HG03558 (cell line): ENCODE measurements around the gene PAXX.

Experiments
- ATAC-seq: cut with Tn5 transposase; IDR thresholded peaks from one replicate; pipeline ENCODE4 v1.9.1; 2021; ENCODE audit warnings: moderate number of reproducible peaks; ENCODE audit not compliant: unreplicated experiment; ENCODE audit errors: extremely low read depth

The PAXX gene

GRCh38 chr9:136952876-136953770 is 39.1 kb upstream of the PAXX start:
- ATAC-seq = no peak

- ATAC-seq = no peak
These were observed 38.4 kb upstream of the PAXX start for GRCh38 chr9:136953771-136954269.

DNA sequence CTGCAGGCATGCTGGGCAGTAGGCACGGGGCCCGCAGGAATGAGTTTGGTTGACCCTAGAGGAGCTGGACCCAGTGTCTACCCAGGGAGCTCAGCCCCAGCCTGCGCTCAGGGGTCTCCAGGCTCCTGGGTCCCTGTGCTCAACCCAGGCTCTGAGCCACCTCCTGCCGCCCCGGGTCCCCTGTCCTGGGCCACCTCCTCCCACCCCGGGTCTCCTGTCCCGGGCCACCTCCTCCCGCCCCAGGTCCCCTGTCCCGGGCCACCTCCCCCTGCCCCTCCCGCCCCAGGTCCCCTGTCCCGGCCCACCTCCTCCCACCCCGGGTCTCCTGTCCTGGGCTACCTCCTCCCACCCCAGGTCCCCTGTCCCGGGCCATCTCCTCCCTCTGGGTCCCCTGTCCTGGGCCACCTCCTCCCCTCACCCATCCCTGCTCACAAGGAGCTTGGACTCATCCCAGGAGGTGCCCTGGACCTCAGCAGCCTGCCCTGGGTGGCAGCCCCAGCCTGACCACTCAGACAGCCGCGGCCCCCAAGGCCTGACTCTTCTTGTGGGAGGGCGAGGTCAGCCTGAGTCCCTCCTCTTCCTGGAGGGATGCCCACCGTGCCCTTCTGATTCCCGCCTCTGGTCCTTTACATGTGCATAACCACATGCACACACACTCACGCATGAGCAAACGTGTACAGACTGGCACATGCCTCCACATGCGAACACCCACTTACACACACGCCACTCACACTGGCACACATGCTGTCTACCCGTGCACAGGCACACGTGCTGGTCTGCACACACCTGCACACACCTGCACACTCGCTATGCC is 37.7 kb upstream of the PAXX start:
- ATAC-seq = no peak

- ATAC-seq = no peak
These were observed 36.9 kb upstream of the PAXX start for GRCh38 chr9:136955202-136955942.

GRCh38 chr9:136955943-136956335 is 36.3 kb upstream of the PAXX start:
- ATAC-seq = no peak

DNA sequence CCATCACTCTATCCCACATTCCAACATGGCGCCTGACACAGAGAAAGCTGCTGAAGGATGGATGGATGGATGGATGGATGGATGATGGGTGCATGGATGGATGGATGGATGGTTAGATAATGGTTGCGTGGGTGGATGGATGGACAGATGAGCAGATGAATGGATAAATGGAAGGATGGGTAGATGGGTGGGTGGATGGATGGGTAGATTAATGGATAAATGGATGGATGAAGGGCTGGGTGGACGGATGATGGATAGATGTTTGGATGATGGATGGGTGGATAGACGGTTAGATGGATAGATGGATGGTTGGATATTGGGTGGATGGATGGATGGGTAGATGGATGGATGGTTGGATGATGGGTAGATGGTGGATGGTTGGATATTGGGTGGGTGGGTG is 35.6 kb upstream of the PAXX start:
- no peak for ATAC-seq

GRCh38 chr9:136957461-136957860 is 34.8 kb upstream of the PAXX start:
- no peak for ATAC-seq

GRCh38 chr9:136957901-136958300 is 34.3 kb upstream of the PAXX start:
- ATAC-seq = no peak

DNA sequence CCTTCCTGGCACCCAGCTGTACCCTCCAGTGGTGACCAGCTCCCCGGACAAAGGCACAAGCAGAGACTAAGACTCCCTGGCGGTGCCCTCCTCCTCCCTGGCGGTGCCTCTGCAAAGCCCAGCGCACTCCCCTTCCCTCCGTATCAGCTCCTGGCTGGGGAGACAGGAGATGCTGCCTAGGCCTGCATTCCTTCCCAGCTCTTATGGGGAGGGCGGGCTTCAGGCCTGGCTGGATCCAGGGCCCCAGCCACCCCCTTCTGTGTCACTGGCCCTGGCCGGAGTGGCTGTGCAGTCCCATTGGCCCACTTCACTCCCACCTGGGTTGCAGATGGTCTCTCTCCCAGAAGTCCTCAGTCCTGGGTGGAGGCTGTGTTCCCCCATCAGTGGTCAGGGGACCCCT is 33.7 kb upstream of the PAXX start:
- no peak for ATAC-seq

DNA sequence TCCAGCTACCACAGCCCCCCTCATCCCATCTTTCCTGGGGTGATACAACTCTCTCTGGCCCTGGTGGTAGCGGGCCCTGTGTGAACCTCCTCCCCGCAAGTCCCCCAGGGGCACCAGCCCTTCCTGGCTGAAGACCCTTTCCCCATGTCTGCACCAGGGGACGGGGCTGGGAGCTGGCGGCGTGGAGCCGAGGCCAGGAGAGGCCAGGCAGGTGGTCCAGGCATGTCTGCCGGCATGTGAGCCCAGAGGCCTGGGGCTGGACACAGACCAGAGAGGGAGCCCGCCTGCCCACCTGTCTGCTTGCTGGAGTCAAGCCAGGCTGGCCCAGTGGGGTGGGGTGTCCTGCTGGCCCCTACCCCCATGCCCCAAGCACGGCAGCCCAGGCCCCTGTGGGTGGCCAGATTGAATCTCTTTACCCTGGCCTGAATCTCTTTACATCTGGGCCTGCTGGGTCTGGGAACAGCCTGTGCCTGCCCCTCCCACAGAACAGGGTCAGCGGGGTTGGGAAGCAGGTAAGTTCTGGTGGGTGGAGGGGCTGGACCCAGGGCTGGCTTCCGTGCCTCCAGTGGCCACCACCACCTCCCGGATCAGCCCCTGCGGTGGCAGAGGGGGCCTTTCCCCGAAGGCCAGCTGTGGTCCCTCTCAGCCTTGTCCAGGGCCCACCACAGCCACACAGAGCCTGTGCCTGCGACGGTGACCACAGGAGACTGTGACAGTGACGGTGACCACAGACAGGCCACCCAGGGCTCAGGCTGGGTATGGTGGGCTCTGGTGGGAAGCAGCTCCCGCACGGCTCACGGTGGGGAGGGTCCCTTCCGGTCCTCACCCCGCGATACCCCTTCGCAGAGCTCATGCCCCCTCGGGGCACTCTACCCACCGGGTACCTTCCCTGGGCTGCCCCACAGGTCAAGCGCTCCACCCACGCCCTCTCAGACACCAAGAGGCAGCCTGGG is 33.0 kb upstream of the PAXX start:
- ATAC-seq = no peak

DNA sequence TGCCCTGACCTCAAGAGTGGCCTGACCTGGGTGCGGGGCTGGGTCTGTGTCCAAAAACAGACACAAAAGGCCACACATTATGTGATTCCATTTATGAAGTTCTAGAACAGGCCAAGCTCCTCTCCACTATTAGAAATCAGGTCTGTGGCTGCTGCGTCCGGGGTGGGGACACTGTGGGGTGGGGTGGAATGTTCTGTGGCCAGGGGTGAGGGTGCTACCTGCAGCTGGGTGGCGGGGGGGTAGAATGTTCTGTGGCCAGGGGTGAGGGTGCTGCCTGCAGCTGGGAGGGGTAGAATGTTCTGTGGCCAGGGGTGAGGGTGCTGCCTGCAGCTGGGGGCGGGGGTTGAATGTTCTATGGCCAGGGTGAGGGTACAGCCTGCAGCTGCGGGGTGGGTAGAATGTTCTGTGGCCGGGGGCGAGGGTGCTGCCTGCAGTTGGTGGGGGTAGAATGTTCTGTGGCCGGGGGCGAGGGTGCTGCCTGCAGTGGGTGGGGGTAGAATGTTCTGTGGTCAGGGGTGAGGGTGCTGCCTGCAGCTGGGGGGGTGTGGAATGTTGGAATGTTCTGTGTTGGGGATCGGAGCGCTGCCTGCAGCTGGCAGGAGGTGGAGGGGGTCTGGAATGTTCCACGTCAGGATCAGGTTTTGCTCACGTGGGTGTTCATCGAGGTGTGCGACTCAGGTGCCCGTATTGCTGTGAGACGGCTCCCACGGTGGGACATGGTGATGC is 31.8 kb upstream of the PAXX start:
- no peak for ATAC-seq

DNA sequence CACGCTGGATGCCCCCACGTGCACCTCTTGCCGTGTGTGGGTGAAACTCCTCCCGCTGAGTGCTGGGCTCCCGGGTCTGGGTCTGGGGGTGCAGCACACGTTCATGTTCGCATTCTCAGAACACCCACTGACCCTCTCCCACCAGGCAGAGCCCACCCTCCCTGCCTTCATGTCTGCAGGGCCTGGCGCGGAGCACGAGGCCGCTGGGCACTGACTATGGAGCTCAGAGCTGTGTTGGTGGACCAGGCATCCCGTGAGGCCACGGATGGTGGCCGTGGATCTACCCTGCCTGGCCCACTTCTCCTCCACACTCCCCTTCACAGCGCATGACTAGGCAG is 31.3 kb upstream of the PAXX start:
- no peak for ATAC-seq

GRCh38 chr9:136961279-136962065 is 30.8 kb upstream of the PAXX start:
- ATAC-seq = no peak

DNA sequence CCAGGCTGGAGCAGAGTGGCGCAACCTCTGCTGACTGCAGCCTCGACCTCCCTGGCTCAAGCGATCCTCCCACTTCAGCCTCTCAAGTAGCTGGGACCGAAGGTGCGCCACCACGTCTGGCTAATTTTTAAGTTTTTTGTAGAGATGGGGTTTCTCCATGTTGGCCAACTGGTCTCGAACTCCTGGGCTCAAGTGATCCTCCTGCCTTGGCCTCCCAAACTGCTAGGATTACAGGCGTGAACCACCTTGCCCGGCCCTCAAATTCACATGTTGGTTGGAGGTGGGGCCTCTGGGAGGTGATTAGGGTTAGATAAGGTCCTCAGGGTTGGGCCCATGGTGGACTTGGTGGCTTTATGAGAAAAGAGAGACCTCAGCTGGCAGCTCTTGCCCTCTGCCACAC is 30.1 kb upstream of the PAXX start:
- no peak for ATAC-seq

DNA sequence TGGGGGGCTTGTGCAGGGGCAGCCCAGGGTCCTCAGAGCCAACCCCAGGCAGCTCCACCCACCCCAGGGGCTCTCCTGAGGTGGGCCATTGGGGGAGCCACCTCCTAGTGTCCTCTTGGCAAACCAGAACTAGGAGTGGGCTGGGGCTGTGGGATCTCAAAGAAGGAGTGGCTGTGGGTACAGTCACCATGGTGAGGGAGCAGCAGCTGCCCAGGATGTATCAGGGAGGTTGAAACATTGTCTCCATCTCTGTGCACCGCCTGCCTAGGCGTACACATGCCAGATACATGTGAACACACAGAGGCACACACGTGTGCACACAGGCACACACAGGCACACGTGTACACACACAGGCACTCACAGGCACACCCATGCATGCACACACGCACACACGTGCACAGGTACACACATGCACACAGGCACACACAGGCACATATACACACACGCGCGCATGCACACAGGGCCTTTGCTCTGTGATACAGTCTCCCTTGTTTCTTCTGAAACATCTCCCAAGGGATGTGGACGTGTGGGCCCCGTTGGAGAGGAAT is 29.4 kb upstream of the PAXX start:
- no peak for ATAC-seq

DNA sequence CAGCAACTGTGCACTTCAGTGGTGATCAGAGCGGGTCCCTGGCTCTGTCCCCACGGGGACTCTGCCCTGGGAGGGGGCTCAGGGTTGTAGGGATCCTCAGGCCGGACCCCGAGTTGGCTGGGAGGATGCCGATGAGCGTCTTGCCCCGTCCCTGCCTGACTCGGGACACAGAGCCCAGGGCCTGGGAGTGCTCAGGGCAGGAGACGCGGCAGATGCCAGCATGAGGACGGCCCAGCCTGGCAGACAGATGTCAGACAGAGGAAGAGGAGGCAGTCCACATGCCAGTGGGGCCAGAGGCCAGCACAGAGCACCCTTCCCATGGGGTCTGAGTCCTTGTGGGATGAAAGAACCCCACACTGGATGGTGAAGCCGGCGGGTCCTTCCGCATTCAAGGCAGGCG is 28.9 kb upstream of the PAXX start:
- no peak for ATAC-seq

GRCh38 chr9:136963751-136964150 is 28.5 kb upstream of the PAXX start:
- no peak for ATAC-seq

- ATAC-seq = no peak
These were observed 28.0 kb upstream of the PAXX start for GRCh38 chr9:136964171-136964689.
